HK-2 (cell line): ENCODE measurements around the gene SWAP70.

ENCODE experiments used
- DNase-seq: peaks from one replicate; pipeline ENCODE4 v3.0.0-alpha.2; 2018; ENCODE audit not compliant: unreplicated experiment

Gene SWAP70

DNA sequence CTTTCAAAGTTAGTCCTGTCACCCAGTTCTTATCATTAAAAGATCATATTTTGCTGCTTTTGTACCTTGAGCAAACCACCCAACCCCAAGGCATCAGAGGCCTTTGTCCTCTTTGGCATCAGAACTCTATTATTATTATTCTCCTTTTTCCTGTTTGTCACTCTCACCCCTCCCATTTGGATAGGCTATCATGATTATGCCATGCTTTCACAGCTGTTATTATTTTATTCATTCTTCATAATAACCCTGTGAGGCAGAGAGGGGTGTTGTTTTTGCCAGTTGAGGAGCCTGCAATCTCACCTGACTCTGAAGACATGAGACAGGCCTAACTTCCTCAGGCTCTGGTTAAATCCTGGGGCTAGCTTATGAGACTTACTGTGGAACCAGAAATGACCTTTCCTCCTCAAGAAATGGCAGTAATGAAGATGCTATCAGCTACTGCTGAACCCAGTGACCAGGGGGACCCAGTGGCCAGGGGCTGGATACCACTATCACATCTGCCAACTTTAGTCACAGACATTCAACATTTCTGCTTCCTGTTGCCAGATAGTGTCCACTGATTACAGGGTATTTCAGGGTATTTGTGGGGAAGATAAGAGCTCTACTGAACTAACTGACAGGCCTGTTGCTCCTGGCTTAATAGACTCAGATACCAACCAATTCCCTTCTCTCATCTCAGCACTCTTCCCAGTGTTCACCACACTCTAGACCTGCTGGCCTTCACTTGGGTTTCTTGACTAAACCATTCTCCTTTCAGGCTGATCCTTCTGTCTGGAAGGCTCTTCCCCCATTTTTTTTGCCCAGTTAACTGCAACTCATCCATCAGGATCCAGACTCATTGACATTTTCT lies 11.8 kb upstream of the SWAP70 start:
- DNase-seq = no peak

DNA sequence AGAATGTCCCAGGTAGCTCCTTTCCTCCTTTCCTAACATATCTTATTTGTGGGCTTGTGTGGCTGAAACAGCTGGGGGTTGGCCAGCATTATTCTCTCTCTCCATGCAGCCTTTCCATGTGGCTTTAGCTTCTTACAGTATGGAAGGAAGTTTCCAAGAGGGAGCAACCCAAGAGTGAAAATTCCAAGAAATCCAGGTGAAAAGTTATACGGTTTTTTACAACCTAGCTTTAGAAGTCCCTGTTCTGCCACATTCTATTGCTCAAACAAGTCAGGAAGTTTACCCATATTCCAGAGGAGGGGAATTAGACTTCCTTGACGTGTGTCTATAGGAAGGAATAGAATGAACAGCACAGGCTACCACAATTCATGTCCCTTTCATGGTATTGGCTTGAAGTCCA lies 10.0 kb upstream of the SWAP70 start:
- DNase-seq = no peak

DNA sequence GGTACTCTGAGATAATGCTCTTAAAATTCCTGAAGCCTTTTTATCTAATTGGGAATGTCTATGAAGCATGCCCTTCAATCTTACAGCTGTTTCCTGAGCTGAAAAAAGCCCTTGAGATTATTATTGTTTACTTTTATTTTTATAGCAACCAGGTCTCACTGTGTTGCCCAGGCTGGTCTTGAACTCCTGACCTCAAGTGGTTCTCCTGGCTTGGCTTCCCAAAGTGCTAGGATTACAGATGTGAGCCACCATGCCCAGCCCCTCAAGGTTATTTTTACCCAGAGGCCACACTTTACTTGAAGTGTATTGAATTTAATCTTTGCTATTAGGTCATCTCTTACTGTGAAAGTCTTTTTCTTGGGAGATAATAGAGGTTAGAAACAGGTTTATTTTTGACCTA lies 7.0 kb upstream of the SWAP70 start:
- DNase-seq = no peak

DNA sequence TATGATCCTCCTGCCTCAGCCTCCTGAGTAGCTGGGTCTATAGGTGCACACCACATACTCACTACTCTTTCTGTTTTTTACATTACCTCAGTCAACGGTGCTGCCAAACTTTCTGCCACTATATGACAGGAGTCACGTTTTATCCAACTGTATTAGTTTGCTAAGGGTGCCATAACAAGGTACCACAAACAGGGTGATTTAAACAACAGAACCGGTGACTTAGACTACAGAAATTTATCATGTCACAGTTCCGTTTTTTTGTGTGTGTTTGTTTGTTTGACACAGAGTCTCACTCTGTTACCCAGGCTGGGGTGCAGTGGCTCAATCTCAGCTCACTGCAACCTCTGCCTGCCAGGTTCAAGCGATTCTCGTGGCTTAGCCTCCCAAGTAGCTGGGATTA lies 6.3 kb upstream of the SWAP70 start:
- DNase-seq = no peak

DNA sequence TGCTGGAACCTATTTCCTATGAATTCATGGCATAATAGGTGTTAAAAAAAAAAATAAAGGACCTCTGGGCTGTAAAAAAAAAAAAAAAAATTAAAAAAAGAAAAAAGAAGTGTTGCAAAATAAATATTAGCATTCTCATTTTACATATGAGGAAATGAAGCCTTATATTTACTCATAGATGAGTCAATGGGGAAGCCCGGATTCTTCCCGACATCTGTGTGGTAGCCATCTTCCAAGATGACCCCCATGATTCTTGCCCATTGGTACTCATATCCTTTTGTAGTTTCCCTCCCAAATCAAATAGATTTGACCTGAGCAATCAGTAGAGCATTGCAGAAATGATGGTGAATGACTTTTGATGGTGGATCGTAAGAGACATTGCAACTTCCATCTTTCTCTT lies 3.0 kb upstream of the SWAP70 start:
- no peak for DNase-seq

DNA sequence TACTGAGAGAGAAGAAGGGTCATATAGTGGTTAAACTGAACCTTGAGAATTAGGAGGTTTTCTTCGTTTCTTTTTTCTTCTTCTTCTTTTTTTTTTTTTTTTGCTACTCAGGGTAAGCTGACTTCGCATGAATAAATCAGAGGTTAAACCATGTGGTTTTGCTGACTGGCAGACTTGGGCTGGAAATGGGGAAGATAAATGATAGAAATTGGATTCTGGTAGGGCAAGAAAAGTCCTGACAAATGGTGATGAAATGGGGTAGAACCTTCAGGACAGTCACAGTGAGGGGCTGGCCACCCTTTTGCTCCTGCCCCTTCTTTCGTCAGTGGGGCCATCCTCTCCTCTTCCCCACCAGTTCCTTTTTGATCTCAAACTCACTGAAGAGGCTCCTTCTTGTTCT lies 1.6 kb upstream of the SWAP70 start:
- no peak for DNase-seq

DNA sequence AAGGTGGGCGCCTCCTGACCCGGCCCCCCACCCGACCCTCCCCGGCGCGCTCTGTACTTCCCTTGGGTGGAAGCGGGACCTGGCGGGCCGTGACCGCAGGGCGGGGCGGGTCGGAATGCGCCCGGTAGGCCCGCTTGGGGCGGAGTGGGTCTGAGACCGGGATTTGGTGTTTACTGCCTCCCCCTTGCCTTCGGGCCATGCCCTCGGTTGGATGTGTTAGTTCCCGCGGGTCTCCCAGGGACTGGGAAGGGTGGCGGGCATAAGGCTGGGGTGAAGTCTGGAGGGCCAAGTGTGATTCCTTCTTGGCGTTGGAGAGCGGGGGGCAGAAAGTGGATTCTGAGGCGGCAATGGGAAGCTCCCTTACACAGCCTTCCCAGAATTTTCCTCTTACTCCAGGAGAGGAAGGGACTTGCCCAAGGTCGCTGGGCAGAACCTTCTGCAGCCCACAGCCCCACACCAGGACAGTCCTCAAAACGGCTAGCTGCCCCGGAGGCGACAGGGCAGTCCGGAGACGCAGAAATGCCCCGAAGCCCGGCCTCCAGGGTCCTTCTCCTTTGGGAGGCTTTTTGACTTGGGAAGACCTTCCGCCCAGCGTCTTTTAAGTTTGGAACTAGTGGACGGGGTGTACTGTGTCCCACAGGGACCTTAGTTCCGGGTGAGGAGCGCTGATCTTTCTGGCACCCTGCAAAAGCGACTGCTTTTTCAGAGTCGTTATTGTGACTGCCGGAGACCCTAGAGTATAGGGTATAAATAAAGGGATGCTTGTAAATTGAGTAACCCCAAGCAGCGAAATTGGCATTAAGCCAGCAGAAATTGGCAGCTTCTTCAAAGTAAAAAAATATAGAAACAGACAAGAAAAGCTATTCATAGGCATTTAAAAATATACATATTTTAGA lies 647 bp downstream of the SWAP70 start:
- peak; percentile 21 for DNase-seq

DNA sequence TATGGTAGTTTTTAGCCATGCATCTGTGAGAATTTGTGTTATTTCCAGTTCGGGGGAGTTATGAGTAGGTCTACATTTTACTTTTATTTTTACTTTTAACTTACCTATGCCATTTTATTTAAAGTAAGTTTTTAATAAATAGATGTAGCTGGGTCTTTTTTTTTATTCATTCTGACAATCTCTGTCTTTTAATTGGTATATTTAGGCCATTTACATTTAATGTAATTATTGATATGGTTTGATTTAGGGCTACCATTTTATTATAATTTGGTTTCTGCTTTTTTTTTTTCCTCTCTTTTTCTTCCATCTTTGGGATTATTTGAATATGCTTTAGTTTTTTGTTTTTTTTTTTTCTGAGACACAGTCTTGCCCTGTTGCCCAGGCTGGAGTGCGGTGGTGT lies 1.9 kb downstream of the SWAP70 start:
- no peak for DNase-seq

DNA sequence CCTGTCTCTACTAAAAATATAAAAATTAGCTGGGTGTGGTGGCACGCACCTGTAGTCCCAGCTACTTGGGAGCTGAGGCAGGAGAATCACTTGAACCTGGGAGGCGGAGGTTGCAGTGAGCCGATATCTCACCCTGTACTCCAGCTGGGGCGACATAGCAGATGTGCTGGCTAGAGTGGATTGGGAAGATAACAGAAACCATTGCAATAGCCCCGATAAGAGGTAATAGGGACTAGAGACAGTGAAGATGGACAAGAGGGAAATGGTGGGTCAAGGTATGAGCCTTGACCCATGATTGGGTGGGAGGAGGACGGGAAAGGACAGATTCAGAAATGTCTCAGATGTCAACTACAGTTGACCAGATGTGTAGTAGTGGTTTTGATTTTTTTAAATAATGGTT lies 6.1 kb downstream of the SWAP70 start:
- no peak for DNase-seq

DNA sequence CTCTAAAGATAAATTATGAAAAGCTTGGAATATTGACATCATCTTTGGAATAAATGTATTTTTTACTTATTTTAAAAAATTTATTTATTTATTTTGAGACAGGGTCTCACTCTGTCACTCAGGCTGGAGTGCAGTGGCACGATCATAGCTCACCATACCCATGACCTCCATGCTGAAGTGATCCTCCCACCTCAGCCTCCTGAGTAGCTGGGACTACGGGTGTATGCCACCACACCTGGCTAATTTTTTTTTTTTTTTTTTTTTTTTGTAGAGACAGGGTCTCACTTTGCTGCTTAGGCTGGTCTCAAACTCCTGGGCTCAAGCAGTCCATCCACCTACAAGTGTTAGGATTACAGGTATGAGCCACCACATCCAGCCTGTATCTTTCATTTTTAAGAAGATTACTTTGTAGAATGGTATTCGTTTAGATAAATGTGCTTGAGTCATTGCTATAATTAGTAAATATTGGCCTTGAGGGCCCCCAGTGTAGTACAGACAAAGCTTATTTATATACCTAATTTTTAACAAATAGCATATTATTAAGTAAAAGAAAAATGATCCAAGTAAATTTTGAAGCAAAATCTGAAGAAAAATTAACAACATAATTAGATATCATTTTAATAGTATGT lies 8.5 kb downstream of the SWAP70 start:
- DNase-seq = no peak

DNA sequence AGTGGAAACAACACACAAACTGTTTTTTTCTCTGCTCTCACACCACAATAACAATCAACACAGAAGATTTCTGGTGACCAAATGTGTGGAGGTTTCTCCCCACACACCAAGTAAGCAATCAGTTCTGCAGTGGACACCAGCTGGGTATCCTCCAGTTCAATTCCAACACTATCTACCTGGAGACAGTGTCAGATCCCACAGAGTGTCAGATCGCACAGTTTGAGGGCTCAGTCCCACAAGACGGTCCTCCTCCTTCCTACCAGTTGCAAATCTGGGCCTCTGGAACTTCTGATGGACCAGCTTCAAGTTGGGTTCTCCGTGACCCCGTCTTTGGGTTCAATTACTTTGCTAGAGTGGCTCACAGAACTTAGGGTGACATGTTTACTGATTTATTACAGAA lies 9.0 kb downstream of the SWAP70 start:
- no peak for DNase-seq

DNA sequence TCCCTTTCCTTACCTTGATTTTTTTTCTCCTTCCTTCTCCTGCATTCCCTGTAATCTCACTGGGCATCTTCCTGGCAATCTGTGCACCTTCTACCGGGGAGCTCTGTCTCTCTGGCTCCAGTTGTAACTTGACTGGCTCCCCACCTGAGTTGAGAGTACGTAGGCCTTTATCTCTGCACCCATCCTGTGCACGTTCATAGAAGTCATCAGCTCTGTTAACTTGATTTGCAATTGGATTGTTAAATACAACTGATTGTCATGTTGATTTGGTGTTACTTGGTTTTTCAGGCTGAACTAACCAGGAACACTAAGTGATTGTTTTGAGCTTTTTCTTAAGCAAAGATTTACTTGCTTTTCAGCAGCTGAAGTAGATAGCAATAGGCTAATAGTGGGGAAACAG lies 11.8 kb downstream of the SWAP70 start:
- DNase-seq = no peak

DNA sequence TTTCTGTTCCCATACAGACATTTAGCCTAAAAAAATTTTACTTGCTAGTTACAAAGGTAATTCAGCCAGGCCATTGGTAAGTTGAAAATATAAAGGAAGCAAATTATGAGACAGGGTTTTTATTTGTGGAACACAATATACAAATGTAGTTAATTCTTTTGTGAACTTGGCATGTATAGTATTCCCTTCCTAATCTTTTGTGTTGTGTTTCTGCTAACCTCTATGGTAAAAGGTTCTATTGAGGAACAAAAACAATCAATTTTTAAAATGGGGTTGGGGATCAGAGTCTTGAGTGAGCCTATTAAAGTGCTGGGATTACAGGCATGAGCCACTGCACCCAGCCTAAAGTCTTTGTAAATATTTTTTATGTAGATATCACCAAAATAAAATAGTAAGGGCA lies 14.1 kb downstream of the SWAP70 start:
- DNase-seq = no peak

DNA sequence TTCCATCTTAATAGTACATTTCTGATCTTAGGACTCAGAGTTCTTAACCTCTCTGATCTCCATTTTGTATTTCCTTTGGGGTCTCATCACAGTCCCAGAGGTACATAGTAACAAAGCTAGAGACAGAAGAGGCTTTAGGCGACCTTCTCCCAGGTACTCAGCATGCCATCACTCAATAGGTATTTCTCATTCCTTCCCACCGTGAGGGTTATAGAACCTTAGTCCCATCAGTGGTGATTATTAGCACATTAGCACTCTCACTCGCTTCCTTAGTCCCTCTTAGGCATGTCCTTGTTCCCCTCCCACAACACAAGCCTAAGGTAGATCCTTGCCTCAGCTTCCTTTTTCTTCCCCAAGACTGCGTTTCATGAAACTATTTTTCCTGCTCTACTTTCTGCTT lies 14.7 kb downstream of the SWAP70 start:
- no peak for DNase-seq

DNA sequence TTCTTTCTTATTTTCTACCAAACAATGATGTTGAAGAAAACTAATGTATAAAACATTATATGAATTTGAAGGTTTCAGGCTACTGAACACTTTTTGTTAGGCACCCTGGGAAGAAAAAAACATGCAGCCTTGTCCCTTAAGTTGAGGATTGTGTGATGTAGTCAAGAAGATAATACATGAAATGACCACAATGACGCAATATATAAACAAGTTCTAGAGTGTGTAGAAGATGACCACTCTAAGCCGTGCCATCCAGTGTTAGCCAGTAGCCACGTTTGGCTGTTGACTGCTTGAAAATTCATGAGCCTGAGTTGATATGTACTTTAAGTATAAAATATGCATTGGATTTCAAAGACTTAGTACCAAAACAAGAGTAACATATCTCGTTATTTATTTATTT lies 16.2 kb downstream of the SWAP70 start:
- DNase-seq = no peak

DNA sequence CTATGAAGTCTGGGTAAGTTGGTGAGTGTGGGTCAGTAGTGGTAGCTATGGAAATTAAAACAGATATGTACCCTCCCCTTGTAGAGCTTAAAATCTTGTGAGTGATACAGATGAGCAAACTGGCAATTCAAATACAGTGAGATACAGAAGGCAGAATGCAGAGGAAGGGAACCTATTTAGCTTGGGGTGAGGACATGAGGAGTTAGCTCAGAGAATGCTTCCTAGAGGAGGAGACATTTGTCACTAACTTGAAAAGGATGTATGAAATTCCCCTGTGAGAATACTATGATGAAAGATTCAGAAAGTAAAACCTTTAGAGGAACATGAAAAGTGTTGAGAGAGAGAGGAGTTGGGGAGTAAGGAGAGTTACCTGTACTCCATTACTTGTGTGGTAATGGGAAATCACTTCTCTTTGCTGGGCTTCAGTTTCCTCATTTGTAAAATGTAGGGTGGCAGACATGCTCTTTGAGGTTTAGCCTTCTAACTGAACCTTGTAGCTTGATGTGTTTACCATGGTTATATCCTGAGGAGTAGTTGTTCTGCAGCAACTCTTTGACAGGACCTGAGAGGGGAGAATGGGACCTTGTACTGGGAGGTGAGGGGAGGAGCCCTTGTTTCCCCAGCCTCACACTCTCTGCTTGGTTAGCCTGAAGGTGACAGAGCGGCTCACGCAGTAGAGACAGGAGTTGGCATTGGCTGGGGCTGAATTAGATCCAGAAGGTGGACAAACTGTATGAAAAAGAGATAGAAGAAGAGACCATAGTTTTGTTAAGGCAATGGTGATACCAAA lies 17.9 kb downstream of the SWAP70 start:
- no peak for DNase-seq

DNA sequence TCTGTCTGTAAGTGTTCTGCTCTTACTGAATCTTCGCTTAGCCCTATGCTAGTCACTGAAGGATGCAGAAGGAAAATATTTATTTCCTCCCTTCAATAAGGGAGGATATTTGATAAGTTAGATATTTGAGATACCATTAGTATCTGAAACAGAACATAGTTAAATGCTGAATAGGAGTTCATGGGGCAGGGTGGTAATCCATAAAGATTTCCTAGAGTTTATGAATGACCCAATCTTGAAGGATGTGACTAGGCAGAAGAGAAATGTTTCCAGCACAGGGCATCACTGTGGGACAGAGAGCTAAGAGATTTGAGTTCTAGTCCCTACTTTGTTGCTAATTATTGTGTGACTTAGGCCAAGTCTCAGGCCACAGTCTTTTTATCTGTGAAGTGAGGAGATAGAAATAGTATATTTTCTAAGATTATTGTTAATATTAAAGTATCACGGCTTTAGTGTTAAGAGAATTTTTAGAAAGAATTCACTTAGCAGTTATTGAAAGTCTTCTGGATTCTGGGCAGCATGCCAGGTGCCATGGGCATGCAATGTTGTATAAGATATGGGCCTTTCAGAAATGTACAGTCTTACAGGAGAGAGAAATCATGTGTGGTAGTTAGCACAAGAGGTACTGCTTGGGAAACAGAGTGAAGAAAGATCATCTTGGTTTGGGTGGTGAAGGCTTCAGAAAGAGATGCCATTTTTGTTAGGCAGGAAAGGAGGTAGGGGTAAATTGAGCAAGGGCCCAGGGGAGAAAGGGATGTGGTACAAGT lies 24.0 kb downstream of the SWAP70 start:
- DNase-seq = no peak

DNA sequence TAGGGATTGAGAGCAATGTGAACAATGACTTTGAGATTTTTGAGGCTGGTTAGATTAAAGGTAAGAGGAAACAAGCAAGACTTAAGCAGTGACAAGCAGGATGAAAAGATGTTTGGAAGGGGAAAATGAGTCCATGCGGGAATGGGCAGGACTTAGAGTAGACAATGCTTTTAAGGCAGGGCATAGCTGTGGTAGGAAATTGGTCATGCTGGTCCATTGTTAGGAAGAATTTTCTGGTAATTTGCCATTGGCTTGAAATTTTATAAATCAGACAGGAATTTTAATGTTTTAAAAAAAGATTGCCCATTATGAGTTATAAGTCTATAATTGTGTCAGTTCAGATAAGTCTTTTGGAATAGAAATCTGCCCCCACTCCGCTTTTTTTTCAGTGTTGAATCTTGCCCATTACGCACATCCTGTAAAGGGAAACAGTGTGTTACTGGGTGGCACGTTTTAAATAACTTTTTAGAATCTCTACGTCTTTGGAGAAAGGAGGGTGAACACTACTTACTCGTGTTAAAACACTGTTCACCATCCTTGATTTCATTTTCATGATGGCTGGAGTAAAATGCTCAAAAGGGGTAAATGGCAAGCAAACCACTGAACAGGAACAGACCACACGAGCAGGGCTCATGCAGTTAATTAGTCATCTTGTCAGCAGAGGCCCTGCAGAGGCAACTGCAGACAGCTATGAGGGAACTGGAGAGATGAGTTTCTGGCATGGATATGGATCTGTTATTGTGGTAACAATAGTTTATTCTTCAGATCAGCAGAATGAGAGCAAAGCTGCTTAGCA lies 25.0 kb downstream of the SWAP70 start:
- DNase-seq = peak; percentile 13

DNA sequence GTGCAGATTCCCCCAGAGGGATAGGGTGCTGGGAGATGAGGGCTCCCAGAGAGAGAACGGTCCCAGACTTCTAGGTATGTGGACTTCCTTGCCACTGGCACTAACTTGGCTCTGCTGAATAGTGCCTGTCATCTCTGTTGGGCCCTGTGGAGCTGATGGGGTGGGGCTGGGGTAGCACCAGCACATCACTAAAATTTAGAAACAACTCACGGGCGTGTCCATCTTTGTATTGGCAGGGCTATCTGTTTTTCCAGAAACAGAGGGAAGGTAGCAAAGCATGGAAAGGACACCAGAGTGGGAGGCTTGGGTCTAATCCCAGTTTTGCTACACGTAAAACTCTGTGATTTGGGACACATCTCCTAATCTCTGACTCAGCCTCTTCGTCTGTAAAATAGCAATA lies 25.8 kb downstream of the SWAP70 start:
- no peak for DNase-seq

DNA sequence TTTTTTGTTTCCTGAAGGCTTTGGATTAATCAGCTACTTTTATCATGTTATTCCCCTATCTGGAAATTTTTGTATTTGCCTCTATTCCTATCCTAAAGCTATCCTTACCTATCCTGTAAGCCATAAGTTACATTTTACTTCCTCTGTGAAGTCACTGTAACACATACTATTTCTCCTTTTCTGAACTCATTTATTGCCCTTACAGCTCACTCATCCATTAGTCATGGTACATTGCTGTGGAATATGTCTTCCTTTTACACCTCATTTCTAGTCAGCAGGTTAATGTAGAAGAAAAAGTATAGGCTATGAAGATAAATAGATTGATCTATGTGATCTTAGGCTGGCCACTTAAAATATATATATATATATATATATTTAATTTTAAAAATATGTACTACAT lies 28.0 kb downstream of the SWAP70 start:
- no peak for DNase-seq
